Stimulated activated CD4-positive, alpha-beta T cell treated with anti-CD3 and anti-CD28 coated beads, TNF-alpha, amount 100 ng/mL, for 1 hour (primary cell): ENCODE results near the gene C14orf132.

Experiments
- DNase-seq, 3 donors: peaks; one replicate each; pipeline ENCODE4 v3.0.0-alpha.2; 2020; ENCODE audit warnings: low read depth in 3 of 3, low spot score in 1 of 3

C14orf132 gene

GRCh38 chr14:96081767-96082400 is 42.7 kb downstream of the C14orf132 start:
- DNase-seq = no peak

DNA sequence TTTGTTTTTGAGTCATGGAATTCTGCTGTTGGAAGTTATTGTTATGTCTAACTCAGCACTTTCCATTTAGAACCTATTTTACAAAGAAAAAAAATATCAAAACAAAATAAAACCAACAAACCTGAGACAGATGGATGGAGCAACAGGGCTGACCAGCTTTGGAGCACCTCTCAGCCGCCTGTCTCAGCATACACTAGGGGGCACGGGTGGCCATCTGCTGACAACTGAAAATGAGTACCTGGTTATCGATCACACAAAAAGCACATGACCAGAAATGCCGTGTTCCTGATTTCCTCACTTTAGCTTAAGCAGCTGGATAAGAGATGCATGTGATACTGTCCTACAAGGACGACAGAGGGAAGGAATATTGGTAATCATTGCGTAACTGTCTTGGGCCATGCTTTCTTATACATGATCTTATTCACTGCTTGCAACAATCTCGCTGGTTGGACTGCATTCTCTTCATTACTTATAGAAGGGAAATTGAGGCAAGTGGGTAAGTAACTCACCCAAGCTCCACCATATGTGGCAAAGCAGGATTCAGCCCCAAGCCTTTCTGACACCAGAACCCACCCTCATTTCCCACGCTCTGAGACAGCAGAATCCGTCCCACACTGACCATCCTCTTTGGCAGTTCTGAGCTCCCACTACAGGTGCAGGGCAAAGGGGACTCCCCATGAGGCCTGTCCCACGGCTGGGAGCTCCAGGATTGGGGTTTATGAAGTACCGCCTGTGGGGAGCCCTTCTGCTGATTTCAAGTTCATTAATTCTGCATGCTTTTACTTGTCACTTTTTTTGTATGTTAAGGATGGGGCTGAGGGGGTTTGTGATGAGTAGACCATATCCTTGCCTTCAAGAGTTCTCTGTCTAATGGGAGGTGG is 43.5 kb downstream of the C14orf132 start:
- no peak for DNase-seq

- no peak for DNase-seq
These were observed 44.6 kb downstream of the C14orf132 start for GRCh38 chr14:96083667-96084320.

- DNase-seq = no peak
These were observed 45.6 kb downstream of the C14orf132 start for GRCh38 chr14:96084796-96085195.

DNA sequence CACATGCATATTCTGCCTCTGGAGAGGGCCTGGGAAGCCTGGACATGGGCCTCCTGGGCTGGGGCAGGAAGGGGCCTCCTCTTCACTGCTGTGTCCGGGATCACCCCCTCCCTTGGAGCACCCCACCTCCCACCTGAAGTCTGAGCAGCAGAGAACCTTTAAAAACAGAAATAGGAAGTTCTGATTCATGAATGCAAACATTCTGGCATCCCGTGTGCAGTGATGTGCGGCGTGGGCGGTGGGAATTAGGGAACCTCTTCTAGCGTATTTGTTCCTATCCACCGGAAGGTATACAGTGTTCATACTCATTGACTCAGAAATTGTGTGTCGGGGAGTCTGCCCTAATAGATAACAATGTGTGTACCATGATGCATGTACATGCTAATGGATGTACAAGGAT is 46.2 kb downstream of the C14orf132 start:
- no peak for DNase-seq

GRCh38 chr14:96086032-96086431 is 46.9 kb downstream of the C14orf132 start:
- no peak for DNase-seq

DNA sequence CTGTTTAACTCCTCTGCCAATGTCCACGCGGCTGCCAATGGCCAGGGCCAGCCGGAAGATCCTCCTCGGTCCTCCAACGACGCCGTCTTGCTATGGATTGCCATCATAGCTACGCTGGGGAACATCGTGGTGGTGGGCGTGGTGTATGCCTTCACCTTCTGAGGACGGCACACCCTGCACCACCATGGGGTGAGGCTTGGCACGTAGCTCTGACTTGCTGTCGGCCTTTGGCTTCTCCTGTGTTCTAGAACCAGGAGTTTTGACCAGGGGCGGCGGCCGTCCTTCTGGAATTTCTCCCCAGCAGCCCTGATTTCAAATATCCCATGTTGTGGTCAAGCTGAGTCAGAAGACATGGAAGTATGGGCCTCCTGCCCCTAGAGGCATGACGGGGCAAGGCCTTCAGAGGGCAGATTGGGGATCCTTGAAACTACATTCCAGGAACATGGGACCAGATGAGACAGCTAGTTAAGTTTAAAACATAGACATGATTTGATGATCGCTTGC is 47.5 kb downstream of the C14orf132 start:
- no peak for DNase-seq

- DNase-seq = no peak
These were observed 48.9 kb downstream of the C14orf132 start for GRCh38 chr14:96088074-96088473.

DNA sequence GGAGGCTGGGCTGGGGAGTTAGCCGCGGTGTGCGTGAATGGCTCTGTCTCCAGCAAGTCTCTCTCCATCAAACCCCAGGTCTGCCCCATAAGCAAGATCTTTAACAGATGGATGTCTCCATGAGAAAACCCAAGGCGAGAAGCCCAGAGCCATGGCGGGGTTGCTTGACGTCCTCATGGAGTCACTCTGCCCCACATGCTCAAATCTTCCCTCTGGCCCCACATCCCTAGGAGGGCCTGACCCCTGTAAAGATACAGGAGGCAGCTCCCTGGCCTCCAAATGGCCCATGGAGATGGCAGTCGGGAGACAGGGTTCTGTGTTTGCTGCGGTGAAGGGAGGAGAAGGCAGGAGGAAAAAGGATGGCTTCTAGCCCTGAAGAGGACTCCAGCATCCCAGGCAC is 49.3 kb downstream of the C14orf132 start:
- DNase-seq = no peak

GRCh38 chr14:96088911-96089310 is 49.7 kb downstream of the C14orf132 start:
- no peak for DNase-seq

GRCh38 chr14:96089401-96089800 is 50.2 kb downstream of the C14orf132 start:
- DNase-seq = no peak

GRCh38 chr14:96090441-96091148 is 51.4 kb downstream of the C14orf132 start:
- no peak for DNase-seq

DNA sequence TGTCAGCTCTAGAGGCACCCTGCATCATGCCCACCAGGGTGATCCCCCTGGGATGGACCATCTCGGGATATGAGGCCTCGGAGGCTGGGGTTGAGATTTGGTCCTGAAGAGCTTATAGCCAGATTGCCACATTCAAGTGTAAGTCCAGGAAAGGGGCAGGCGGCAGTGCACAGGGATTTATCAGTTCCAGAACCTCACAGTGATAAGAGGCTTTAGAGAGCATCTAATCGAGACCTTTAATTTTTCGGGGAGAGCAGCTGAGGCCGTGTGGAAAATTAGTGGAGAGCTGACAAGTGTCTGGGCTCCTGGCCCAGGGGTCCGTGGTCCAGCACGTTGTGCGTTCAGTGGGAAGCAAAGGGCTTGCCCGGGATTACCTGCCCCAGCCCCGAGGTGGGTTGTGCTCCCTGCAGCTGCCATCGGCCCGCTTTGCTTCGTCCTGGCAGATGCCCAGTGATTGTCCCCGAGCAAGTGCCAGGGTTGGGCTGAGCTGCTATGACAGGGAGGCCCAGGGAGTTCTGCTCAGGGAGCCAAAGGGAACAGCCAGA is 52.1 kb downstream of the C14orf132 start:
- no peak for DNase-seq

GRCh38 chr14:96091941-96092411 is 52.8 kb downstream of the C14orf132 start:
- no peak for DNase-seq

- no peak for DNase-seq
These were observed 53.8 kb downstream of the C14orf132 start for GRCh38 chr14:96092936-96093335.

GRCh38 chr14:96094211-96094610 is 55.0 kb downstream of the C14orf132 start:
- no peak for DNase-seq

GRCh38 chr14:96094656-96095055 is 55.5 kb downstream of the C14orf132 start:
- DNase-seq = no peak

DNA sequence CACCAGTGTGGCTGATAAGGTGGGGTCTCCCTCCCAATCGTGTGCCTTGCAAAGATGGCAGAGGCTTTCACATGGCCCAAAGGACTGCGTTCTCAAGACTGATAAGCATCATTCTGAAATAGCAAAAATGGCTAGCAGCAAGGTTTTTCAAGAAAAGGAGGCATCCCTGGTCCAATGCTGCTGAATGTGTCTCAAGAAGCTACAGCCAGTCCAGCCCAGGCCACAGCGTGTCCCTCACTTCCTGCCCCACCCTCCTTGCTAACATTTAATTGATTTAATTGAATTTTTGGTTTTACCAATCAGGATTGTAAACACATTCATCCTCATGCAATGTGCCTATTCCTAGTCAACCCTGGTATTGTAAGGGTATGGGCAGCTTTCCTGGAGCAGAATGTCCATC is 55.9 kb downstream of the C14orf132 start:
- no peak for DNase-seq

GRCh38 chr14:96095581-96096476 is 56.7 kb downstream of the C14orf132 start:
- DNase-seq = no peak
